K562 (cell line): ENCODE measurements around the gene GFRA3. TPM values are rescaled to one million over a fixed set of nuclear protein-coding genes. Genes with fewer than 3 reads are reported as not detected.

Experiments
- ATAC-seq: fragments of 200-7000 bp; cut with Tn5 transposase; 3 replicates; pipeline ENCODE4 v1.9.1; 2020; ENCODE audit warnings: moderate library complexity
- BruUV-seq: library from RNA; stranded (reverse); fragments of 400-500 nt; replicated peaks from 2 replicates; lab custom pipeline; 2021; lab: Mats Ljungman, UMichigan
- CTCF ChIA-PET: fragments of 300-600 bp; formaldehyde crosslinking; extraction: SDS; loops from one replicate; lab custom pipeline; 2021; ENCODE audit warnings: low intra/inter-chr PET ratio; lab: Yijun Ruan, JAX
- POLR2A ChIA-PET: fragments of 300-600, 350-650 bp; sonication (Branson Sonifier 250); formaldehyde crosslinking; extraction: SDS; loops from one replicate; lab custom pipeline; 2021; ENCODE audit warnings: antibody characterized with exemption, inconsistent platforms; lab: Yijun Ruan, JAX
- DNase-seq, 4 experiments: peaks; one replicate each; pipeline versions ENCODE4 v3.0.0 to v3.0.0-alpha.2; 2011 to 2018; ENCODE audit warnings: low spot score in 3 of 4, mixed read lengths in 3 of 4; ENCODE audit errors: extremely low read depth in 1 of 4
- FAIRE-seq: peaks from 2 replicates; lab custom pipeline; 2011; peaks lifted over from hg19 to GRCh38; lab: Jason Lieb, UNC
- H2AFZ ChIP-seq: 2 replicates; pipeline ENCODE4 v1.6.0; 2011; ENCODE audit warnings: low read depth, low read length, control low read depth, inconsistent platforms
- H3K27ac ChIP-seq: fragments of 200-600 bp; 3 replicates; pipeline ENCODE4 v1.8.0; 2011; ENCODE audit warnings: low read depth, mild to moderate bottlenecking, control low read depth, inconsistent platforms, low read length, moderate library complexity, mixed read lengths; ENCODE audit errors: extremely low read depth
- H3K27me3 ChIP-seq, 2 experiments: fragments of 300-600 bp in 1 of 2; 2 replicates in 1 of 2; 3 replicates in 1 of 2; pipeline versions ENCODE4 v1.6.0 to v1.8.0; 2011; ENCODE audit warnings: inconsistent platforms in 2 of 2, low read length in 2 of 2, mild to moderate bottlenecking in 1 of 2, mixed read lengths in 1 of 2, moderate library complexity in 1 of 2; ENCODE audit not compliant: control insufficient read depth in 2 of 2, insufficient read depth in 2 of 2
- H3K36me3 ChIP-seq: fragments of 300-600 bp; 3 replicates; pipeline ENCODE4 v1.8.0; 2011; ENCODE audit warnings: mild to moderate bottlenecking, low read length, inconsistent platforms; ENCODE audit not compliant: control insufficient read depth, insufficient read depth
- H3K4me1 ChIP-seq, 2 experiments: fragments of 200-600 bp in 1 of 2; replicated peaks in 1 of 2; 2 replicates in 1 of 2; 3 replicates in 1 of 2; pipeline versions ENCODE4 v1.5.1 to v1.8.0; 2011; ENCODE audit warnings: inconsistent platforms in 2 of 2, low read length in 2 of 2, mild to moderate bottlenecking in 1 of 2, mixed read lengths in 1 of 2, moderate library complexity in 1 of 2; ENCODE audit not compliant: control insufficient read depth in 2 of 2, insufficient read depth in 2 of 2
- H3K4me2 ChIP-seq: 2 replicates; pipeline ENCODE4 v1.6.1; 2011; ENCODE audit warnings: low read length, control low read depth, inconsistent platforms, mixed read lengths; ENCODE audit not compliant: insufficient read depth
- H3K4me3 ChIP-seq: fragments of 200-600 bp; sonication (generic), shearing (Covaris generic); 2 replicates; pipeline ENCODE4 v1.5.1; 2016; ENCODE audit warnings: control low read depth, inconsistent platforms
- H3K79me2 ChIP-seq: fragments of 200-600 bp; 3 replicates; pipeline ENCODE4 v1.8.0; 2011; ENCODE audit warnings: low read length, inconsistent platforms; ENCODE audit not compliant: control insufficient read depth, insufficient read depth
- H3K9ac ChIP-seq, 2 experiments: 2 replicates each; pipeline versions ENCODE4 v1.6.0 to v1.6.1; 2011; ENCODE audit warnings: low read depth in 2 of 2, low read length in 2 of 2, control low read depth in 1 of 2, inconsistent platforms in 1 of 2, mild to moderate bottlenecking in 1 of 2, mixed read lengths in 1 of 2; ENCODE audit not compliant: insufficient read depth in 1 of 2
- H3K9me1 ChIP-seq: one replicate; pipeline ENCODE4 v1.6.0; 2011; ENCODE audit warnings: inconsistent platforms, mild to moderate bottlenecking, low read length, moderate library complexity; ENCODE audit not compliant: control insufficient read depth, insufficient read depth
- H3K9me3 ChIP-seq: replicated peaks from 2 replicates; pipeline ENCODE4 v1.5.1; 2011; ENCODE audit warnings: low read depth, low read length, inconsistent platforms; ENCODE audit not compliant: control insufficient read depth, insufficient read depth
- H4K20me1 ChIP-seq: replicated peaks from 2 replicates; pipeline ENCODE4 v1.6.1; 2011; ENCODE audit warnings: low read length, inconsistent platforms, mixed read lengths; ENCODE audit not compliant: control insufficient read depth, insufficient read depth
- EGR1 ChIP-seq: fragments of 450-650 bp; conservative IDR thresholded peaks from 2 replicates; pipeline ENCODE4 v1.6.1; 2017; ENCODE audit warnings: mild to moderate bottlenecking
- ERF ChIP-seq: fragments of 450-650 bp; formaldehyde crosslinking; IDR thresholded peaks from 2 replicates; pipeline ENCODE4 v1.4.0; 2020; ENCODE audit warnings: mild to moderate bottlenecking, mixed read lengths
- ZKSCAN3 ChIP-seq: fragments of 250-450 bp; sonication (Bioruptor Pico); IDR thresholded peaks from 2 replicates; pipeline ENCODE4 v1.4.0; 2020
- ZNF146 ChIP-seq: IDR thresholded peaks from one replicate; pipeline ENCODE4 v1.6.1; 2018; ENCODE audit warnings: missing compliant biosample characterization; ENCODE audit not compliant: unreplicated experiment
- WGBS: fragments of 100-300 bp; shearing (Covaris generic); methylation state at CpG from one replicate; pipeline ENCODE4 v1.1.6; 2016; ENCODE audit warnings: low coverage, mixed read lengths; ENCODE audit not compliant: insufficient coverage; ENCODE audit errors: missing lambda C conversion rate; 5-methylcytosine and 5-hydroxymethylcytosine counted together
- in situ Hi-C: fragments of 300-500 bp; cut with MboI; formaldehyde crosslinking; loops from 4 replicates; pipeline ENCODE4 v1.15.0; 2018; ENCODE audit warnings: inconsistent platforms, mixed read lengths
- intact Hi-C: fragments of 100-400 bp; cut with micrococcal nuclease; formaldehyde crosslinking; loops from 2 replicates; pipeline ENCODE4 v1.14.2; 2022
- polyA plus RNA-seq, 8 experiments: library from polyadenylated mRNA; depleted of rRNA in 4 of 8; stranded (reverse) in 5 of 8; unstranded in 3 of 8; fragments of >200 nt; fragmentation: Nextera tagmentation in 2 of 8; fragmentation: Illumina TruSeq in 1 of 8; extraction: Ambion mirVana in 2 of 8; extraction: Trizol in 1 of 8; gene quantifications; 2 replicates each; pipeline versions ENCODE4 v1.2.1 to v1.2.3, GENCODE V29; 2011 to 2014; ENCODE audit warnings: inconsistent platforms in 1 of 8, missing spikeins in 1 of 8
- total RNA-seq, 7 experiments: library from RNA; depleted of rRNA in 6 of 7; stranded (reverse); fragments of >200 nt in 6 of 7; fragmentation: Illumina TruSeq in 2 of 7; extraction: Trizol in 2 of 7; gene quantifications; 2 replicates each; pipeline versions ENCODE4 v1.2.1 to v1.2.3, GENCODE V29; 2011 to 2021; ENCODE audit warnings: low replicate concordance in 1 of 7
- TF ChIP-seq, protein P1 (sequence below): sonication (generic); formaldehyde crosslinking; IDR thresholded peaks from 2 replicates; pipeline ENCODE4 v1.8.0; 2022; ENCODE audit warnings: mild to moderate bottlenecking, missing genetic modification reagents, borderline replicate concordance

GFRA3 gene
- total and polyA plus RNA-seq, 9 of the 15 experiments (the other 6 are each of a cell fraction or from before 2014, with no cell fraction given): 0.05 to 0.09 (median 0.08) TPM; not detected in 6

DNA sequence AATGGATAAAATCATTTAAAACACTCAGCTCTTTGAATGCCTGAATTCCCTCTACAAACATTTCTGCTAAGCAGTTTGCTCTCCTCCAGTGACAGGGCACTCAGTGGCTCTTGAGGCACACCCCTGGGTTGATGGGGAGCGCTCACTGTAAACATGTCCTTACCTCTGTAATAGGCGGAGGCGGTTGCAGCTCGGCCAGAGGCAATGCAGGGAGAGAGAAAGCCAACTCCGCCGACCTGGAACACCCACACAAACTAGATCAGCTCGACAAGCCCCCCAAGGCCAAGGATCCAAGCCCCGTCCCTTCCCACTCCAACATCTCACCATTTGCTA lies 61.6 kb downstream of the GFRA3 start (continued):
- TF ChIP-seq, protein P1, sequence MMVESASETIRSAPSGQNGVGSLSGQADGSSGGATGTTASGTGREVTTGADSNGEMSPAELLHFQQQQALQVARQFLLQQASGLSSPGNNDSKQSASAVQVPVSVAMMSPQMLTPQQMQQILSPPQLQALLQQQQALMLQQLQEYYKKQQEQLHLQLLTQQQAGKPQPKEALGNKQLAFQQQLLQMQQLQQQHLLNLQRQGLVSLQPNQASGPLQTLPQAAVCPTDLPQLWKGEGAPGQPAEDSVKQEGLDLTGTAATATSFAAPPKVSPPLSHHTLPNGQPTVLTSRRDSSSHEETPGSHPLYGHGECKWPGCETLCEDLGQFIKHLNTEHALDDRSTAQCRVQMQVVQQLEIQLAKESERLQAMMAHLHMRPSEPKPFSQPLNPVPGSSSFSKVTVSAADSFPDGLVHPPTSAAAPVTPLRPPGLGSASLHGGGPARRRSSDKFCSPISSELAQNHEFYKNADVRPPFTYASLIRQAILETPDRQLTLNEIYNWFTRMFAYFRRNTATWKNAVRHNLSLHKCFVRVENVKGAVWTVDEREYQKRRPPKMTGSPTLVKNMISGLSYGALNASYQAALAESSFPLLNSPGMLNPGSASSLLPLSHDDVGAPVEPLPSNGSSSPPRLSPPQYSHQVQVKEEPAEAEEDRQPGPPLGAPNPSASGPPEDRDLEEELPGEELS: peak; percentile 26; the same call in 1 of the 2 replicates
- TF ChIP-seq ERF (0 out of 2 replicates have a peak, but pooled peaks have one; percentile 56), EGR1 (peak; percentile 67)

DNA sequence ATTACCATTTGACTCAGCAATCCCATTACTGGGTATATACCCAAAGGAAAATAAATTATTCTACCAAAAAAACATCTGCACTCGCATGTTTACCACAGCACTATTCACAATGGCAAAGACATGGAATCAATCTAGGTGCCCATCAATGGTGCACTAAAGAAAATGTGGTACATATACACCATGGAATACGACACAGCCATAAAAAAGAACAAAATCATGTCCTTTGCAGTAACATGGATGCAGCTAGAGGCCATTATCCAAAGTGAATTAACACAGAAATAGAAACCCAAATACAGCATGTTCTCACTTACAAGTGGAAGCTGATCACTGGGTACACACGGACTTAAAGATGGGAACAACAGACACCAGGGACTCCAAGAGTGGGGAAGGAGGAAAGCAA lies 63.4 kb downstream of the GFRA3 start:
- POLR2A ChIA-PET: interaction anchor here (0.6 kb wide), 1 partner anchor 122 kb away, joined by 3 read pairs; no protein-coding TSS in a partner anchor
- Histone ChIP-seq H4K20me1 (no peaks in the 10 kb centered on the region), H3K27me3 (no peaks in the 10 kb centered on the region), H3K4me3 (no peak overlapping the region), H3K4me2 (no peak overlapping the region), H3K9ac (no peak overlapping the region; a peak in 1 of 4 replicates), H3K9me3 (peaks cover 4% of the 10 kb centered on the region; the same call in 1 of the 2 replicates), H2AFZ (no peak overlapping the region), H3K4me1 (peaks cover 3 to 7% of the 10 kb centered on the region in 2 experiments; a peak in 3 of 5 replicates), H3K36me3 (peaks cover 46% of the 10 kb centered on the region; the same call in 2 of the 3 replicates), H3K79me2 (peaks cover 54% of the 10 kb centered on the region), H3K9me1 (no peaks in the 10 kb centered on the region), H3K27ac (no peak overlapping the region)
- FAIRE-seq (no peak), DNase-seq (no peak), ATAC-seq (no peak)
- in situ Hi-C loops (no loop called here), intact Hi-C loops (no loop called here)
- CTCF ChIA-PET: no interaction called here
- 85% methylated on average over 3 of the region's 3 CpGs for WGBS
- TF ChIP-seq ZKSCAN3 (no peak), ZNF146 (CRISPR knock-in tag) (peak; percentile 56)
- BruUV-seq: no TSS peak

Other genes starting within 250 kb of the GFRA3 start
Only the 7 nearest of the 11 such genes appear.
- not detected in 2 replicates for gene NME5, start 135.2 kb downstream of the GFRA3 start, total RNA-seq (2014; rRNA removed)
- not detected in 2 replicates for gene NME5, start 135.2 kb downstream of the GFRA3 start, total RNA-seq (2014; rRNA removed; fragmentation: Illumina TruSeq; extraction: Trizol)
- not detected in 2 replicates for gene NME5, start 135.2 kb downstream of the GFRA3 start, total RNA-seq (2015; rRNA removed; fragmentation: Illumina TruSeq; extraction: Trizol)
- gene NME5, start 135.2 kb downstream of the GFRA3 start, total RNA-seq (2021): not detected in 2 replicates
- not detected in 2 replicates for gene NME5, start 135.2 kb downstream of the GFRA3 start, polyA plus RNA-seq (2011; rRNA removed)
- gene NME5, start 135.2 kb downstream of the GFRA3 start, polyA plus RNA-seq (2014; fragmentation: Illumina TruSeq; extraction: Trizol): not detected in 2 replicates
- gene NME5, start 135.2 kb downstream of the GFRA3 start, polyA plus RNA-seq (2014; fragmentation: Nextera tagmentation; extraction: Ambion mirVana): not detected
- not detected in 2 replicates for gene NME5, start 135.2 kb downstream of the GFRA3 start, polyA plus RNA-seq (2014; rRNA removed)
- 53.9 and 54.6 TPM in 2 replicates for gene BRD8, start 96.0 kb downstream of the GFRA3 start, total RNA-seq (2014; rRNA removed)
- gene BRD8, start 96.0 kb downstream of the GFRA3 start, total RNA-seq (2014; rRNA removed; fragmentation: Illumina TruSeq; extraction: Trizol): 71.2 and 85.6 TPM in 2 replicates
- 55.2 and 57.1 TPM in 2 replicates for gene BRD8, start 96.0 kb downstream of the GFRA3 start, total RNA-seq (2015; rRNA removed; fragmentation: Illumina TruSeq; extraction: Trizol)
- gene BRD8, start 96.0 kb downstream of the GFRA3 start, total RNA-seq (2021): 65.7 and 74.1 TPM in 2 replicates
- gene BRD8, start 96.0 kb downstream of the GFRA3 start, polyA plus RNA-seq (2011; rRNA removed): 163 and 175 TPM in 2 replicates
- gene BRD8, start 96.0 kb downstream of the GFRA3 start, polyA plus RNA-seq (2014; fragmentation: Illumina TruSeq; extraction: Trizol): 87.9 and 88.4 TPM in 2 replicates
- 100 to 1,000 TPM in 1 of 2 experiments, 10 to 100 TPM in 1; 89.5 to 141 TPM for gene BRD8, start 96.0 kb downstream of the GFRA3 start, polyA plus RNA-seq (2014; fragmentation: Nextera tagmentation; extraction: Ambion mirVana)
- gene BRD8, start 96.0 kb downstream of the GFRA3 start, polyA plus RNA-seq (2014; rRNA removed): 76.8 and 87.0 TPM in 2 replicates
- 40.8 and 44.9 TPM in 2 replicates for gene KIF20A, start 95.5 kb downstream of the GFRA3 start, total RNA-seq (2014; rRNA removed)
- gene KIF20A, start 95.5 kb downstream of the GFRA3 start, total RNA-seq (2014; rRNA removed; fragmentation: Illumina TruSeq; extraction: Trizol): 61.2 and 63.1 TPM in 2 replicates
- 51.9 and 55.5 TPM in 2 replicates for gene KIF20A, start 95.5 kb downstream of the GFRA3 start, total RNA-seq (2015; rRNA removed; fragmentation: Illumina TruSeq; extraction: Trizol)
- 49.0 and 52.6 TPM in 2 replicates for gene KIF20A, start 95.5 kb downstream of the GFRA3 start, total RNA-seq (2021)
- 53.9 and 57.0 TPM in 2 replicates for gene KIF20A, start 95.5 kb downstream of the GFRA3 start, polyA plus RNA-seq (2011; rRNA removed)
- 52.3 and 59.6 TPM in 2 replicates for gene KIF20A, start 95.5 kb downstream of the GFRA3 start, polyA plus RNA-seq (2014; fragmentation: Illumina TruSeq; extraction: Trizol)
- gene KIF20A, start 95.5 kb downstream of the GFRA3 start, polyA plus RNA-seq (2014; fragmentation: Nextera tagmentation; extraction: Ambion mirVana): 10 to 100 TPM; 39.8 to 58.7 TPM
- 36.8 and 39.6 TPM in 2 replicates for gene KIF20A, start 95.5 kb downstream of the GFRA3 start, polyA plus RNA-seq (2014; rRNA removed)
- gene CDC23, start 61.3 kb downstream of the GFRA3 start, total RNA-seq (2014; rRNA removed): 34.5 and 44.1 TPM in 2 replicates
- 65.5 and 70.7 TPM in 2 replicates for gene CDC23, start 61.3 kb downstream of the GFRA3 start, total RNA-seq (2014; rRNA removed; fragmentation: Illumina TruSeq; extraction: Trizol)
- gene CDC23, start 61.3 kb downstream of the GFRA3 start, total RNA-seq (2015; rRNA removed; fragmentation: Illumina TruSeq; extraction: Trizol): 54.8 and 58.4 TPM in 2 replicates
- gene CDC23, start 61.3 kb downstream of the GFRA3 start, total RNA-seq (2021): 53.0 and 63.2 TPM in 2 replicates
- gene CDC23, start 61.3 kb downstream of the GFRA3 start, polyA plus RNA-seq (2011; rRNA removed): 88.2 and 103 TPM in 2 replicates
- 64.9 and 77.9 TPM in 2 replicates for gene CDC23, start 61.3 kb downstream of the GFRA3 start, polyA plus RNA-seq (2014; fragmentation: Illumina TruSeq; extraction: Trizol)
- gene CDC23, start 61.3 kb downstream of the GFRA3 start, polyA plus RNA-seq (2014; fragmentation: Nextera tagmentation; extraction: Ambion mirVana): 100 to 1,000 TPM; 123 to 157 TPM
- gene CDC23, start 61.3 kb downstream of the GFRA3 start, polyA plus RNA-seq (2014; rRNA removed): 56.1 and 58.0 TPM in 2 replicates
- 19.1 and 19.5 TPM in 2 replicates for gene CDC25C, start 57.2 kb upstream of the GFRA3 start, total RNA-seq (2014; rRNA removed)
- gene CDC25C, start 57.2 kb upstream of the GFRA3 start, total RNA-seq (2014; rRNA removed; fragmentation: Illumina TruSeq; extraction: Trizol): 32.3 and 41.4 TPM in 2 replicates
- gene CDC25C, start 57.2 kb upstream of the GFRA3 start, total RNA-seq (2015; rRNA removed; fragmentation: Illumina TruSeq; extraction: Trizol): 22.5 and 23.1 TPM in 2 replicates
- gene CDC25C, start 57.2 kb upstream of the GFRA3 start, total RNA-seq (2021): 18.2 and 19.6 TPM in 2 replicates
- 62.1 and 63.7 TPM in 2 replicates for gene CDC25C, start 57.2 kb upstream of the GFRA3 start, polyA plus RNA-seq (2011; rRNA removed)
- 30.1 and 31.9 TPM in 2 replicates for gene CDC25C, start 57.2 kb upstream of the GFRA3 start, polyA plus RNA-seq (2014; fragmentation: Illumina TruSeq; extraction: Trizol)
- gene CDC25C, start 57.2 kb upstream of the GFRA3 start, polyA plus RNA-seq (2014; fragmentation: Nextera tagmentation; extraction: Ambion mirVana): 10 to 100 TPM; 32.2 to 50.4 TPM
- 25.7 and 29.3 TPM in 2 replicates for gene CDC25C, start 57.2 kb upstream of the GFRA3 start, polyA plus RNA-seq (2014; rRNA removed)
- 27.8 and 32.3 TPM in 2 replicates for gene FAM53C, start 63.6 kb upstream of the GFRA3 start, total RNA-seq (2014; rRNA removed)
- gene FAM53C, start 63.6 kb upstream of the GFRA3 start, total RNA-seq (2014; rRNA removed; fragmentation: Illumina TruSeq; extraction: Trizol): 21.6 and 22.0 TPM in 2 replicates
- gene FAM53C, start 63.6 kb upstream of the GFRA3 start, total RNA-seq (2015; rRNA removed; fragmentation: Illumina TruSeq; extraction: Trizol): 24.2 and 24.4 TPM in 2 replicates
- gene FAM53C, start 63.6 kb upstream of the GFRA3 start, total RNA-seq (2021): 34.6 and 38.5 TPM in 2 replicates
- 29.8 and 35.4 TPM in 2 replicates for gene FAM53C, start 63.6 kb upstream of the GFRA3 start, polyA plus RNA-seq (2011; rRNA removed)
- 30.0 and 37.3 TPM in 2 replicates for gene FAM53C, start 63.6 kb upstream of the GFRA3 start, polyA plus RNA-seq (2014; fragmentation: Illumina TruSeq; extraction: Trizol)
- gene FAM53C, start 63.6 kb upstream of the GFRA3 start, polyA plus RNA-seq (2014; fragmentation: Nextera tagmentation; extraction: Ambion mirVana): 10 to 100 TPM in 1 of 2 experiments, 1 to 10 TPM in 1; 9.7 to 11.1 TPM
- 24.1 and 25.2 TPM in 2 replicates for gene FAM53C, start 63.6 kb upstream of the GFRA3 start, polyA plus RNA-seq (2014; rRNA removed)
- 34.5 and 38.0 TPM in 2 replicates for gene KDM3B, start 78.1 kb upstream of the GFRA3 start, total RNA-seq (2014; rRNA removed)
- gene KDM3B, start 78.1 kb upstream of the GFRA3 start, total RNA-seq (2014; rRNA removed; fragmentation: Illumina TruSeq; extraction: Trizol): 51.6 and 65.4 TPM in 2 replicates
- 48.8 and 51.2 TPM in 2 replicates for gene KDM3B, start 78.1 kb upstream of the GFRA3 start, total RNA-seq (2015; rRNA removed; fragmentation: Illumina TruSeq; extraction: Trizol)
- 54.8 and 62.7 TPM in 2 replicates for gene KDM3B, start 78.1 kb upstream of the GFRA3 start, total RNA-seq (2021)
- gene KDM3B, start 78.1 kb upstream of the GFRA3 start, polyA plus RNA-seq (2011; rRNA removed): 41.9 and 49.6 TPM in 2 replicates
- gene KDM3B, start 78.1 kb upstream of the GFRA3 start, polyA plus RNA-seq (2014; fragmentation: Illumina TruSeq; extraction: Trizol): 61.8 and 62.8 TPM in 2 replicates
- gene KDM3B, start 78.1 kb upstream of the GFRA3 start, polyA plus RNA-seq (2014; fragmentation: Nextera tagmentation; extraction: Ambion mirVana): 10 to 100 TPM; 13.8 to 15.0 TPM
- 38.3 and 40.4 TPM in 2 replicates for gene KDM3B, start 78.1 kb upstream of the GFRA3 start, polyA plus RNA-seq (2014; rRNA removed)